Spleen (tissue), 7 donors: ENCODE measurements around the gene HOXC6.

Experiments
- POLR2A ChIP-seq, 3 donors: fragments of 450-650 bp; IDR thresholded peaks; one replicate each; pipeline ENCODE4 v1.5.1; 2017; ENCODE audit warnings: antibody characterized with exemption in 3 of 3, mild to moderate bottlenecking in 1 of 3
- TF ChIP-seq, protein P1 (sequence below), 11 experiments: fragments of 200-600 bp in 7 of 11; fragments of 450-650 bp in 4 of 11; sonication (generic) in 4 of 11; IDR thresholded peaks in 8 of 11; conservative IDR thresholded peaks in 3 of 11; 1 replicate in 7 of 11; 2 replicates in 4 of 11; pipeline versions ENCODE4 v1.4.0 to v1.8.0; 2016 to 2021; ENCODE audit warnings: antibody characterized with exemption in 11 of 11, inconsistent platforms in 4 of 11, mild to moderate bottlenecking in 1 of 11
- donor health status: DM: no; HTN: no; CAD: no; lungs with moderate emphysema.
- donor health status: DM: no; HTN: no; CAD: no.
- donor health status: DM: no; HTN: no; CAD: no.

GRCh38 chr12:54054742-54055194, 26.5 kb downstream of the HOXC6 start:
- no peak for TF ChIP-seq POLR2A (IDR thresholded peaks at IDR 0.05)
- TF ChIP-seq, protein P1, sequence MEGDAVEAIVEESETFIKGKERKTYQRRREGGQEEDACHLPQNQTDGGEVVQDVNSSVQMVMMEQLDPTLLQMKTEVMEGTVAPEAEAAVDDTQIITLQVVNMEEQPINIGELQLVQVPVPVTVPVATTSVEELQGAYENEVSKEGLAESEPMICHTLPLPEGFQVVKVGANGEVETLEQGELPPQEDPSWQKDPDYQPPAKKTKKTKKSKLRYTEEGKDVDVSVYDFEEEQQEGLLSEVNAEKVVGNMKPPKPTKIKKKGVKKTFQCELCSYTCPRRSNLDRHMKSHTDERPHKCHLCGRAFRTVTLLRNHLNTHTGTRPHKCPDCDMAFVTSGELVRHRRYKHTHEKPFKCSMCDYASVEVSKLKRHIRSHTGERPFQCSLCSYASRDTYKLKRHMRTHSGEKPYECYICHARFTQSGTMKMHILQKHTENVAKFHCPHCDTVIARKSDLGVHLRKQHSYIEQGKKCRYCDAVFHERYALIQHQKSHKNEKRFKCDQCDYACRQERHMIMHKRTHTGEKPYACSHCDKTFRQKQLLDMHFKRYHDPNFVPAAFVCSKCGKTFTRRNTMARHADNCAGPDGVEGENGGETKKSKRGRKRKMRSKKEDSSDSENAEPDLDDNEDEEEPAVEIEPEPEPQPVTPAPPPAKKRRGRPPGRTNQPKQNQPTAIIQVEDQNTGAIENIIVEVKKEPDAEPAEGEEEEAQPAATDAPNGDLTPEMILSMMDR (IDR thresholded peaks at IDR 0.05 in 8 of 11, conservative IDR thresholded peaks at IDR 0.05 in 3 of 11), result no peak
